ENCODE measurements around the gene TMEM240. TPM values are rescaled to one million over a fixed set of nuclear protein-coding genes. Genes with fewer than 3 reads are reported as not detected.
"Not testable (repeated sequence)": the region's sequence is repeated elsewhere in the genome, so short reads cannot be mapped to it uniquely, and the experiment has no call there.

Gene TMEM240
- total and polyA plus RNA-seq, 2 donors = 6.7 to 31.0 TPM

DNA sequence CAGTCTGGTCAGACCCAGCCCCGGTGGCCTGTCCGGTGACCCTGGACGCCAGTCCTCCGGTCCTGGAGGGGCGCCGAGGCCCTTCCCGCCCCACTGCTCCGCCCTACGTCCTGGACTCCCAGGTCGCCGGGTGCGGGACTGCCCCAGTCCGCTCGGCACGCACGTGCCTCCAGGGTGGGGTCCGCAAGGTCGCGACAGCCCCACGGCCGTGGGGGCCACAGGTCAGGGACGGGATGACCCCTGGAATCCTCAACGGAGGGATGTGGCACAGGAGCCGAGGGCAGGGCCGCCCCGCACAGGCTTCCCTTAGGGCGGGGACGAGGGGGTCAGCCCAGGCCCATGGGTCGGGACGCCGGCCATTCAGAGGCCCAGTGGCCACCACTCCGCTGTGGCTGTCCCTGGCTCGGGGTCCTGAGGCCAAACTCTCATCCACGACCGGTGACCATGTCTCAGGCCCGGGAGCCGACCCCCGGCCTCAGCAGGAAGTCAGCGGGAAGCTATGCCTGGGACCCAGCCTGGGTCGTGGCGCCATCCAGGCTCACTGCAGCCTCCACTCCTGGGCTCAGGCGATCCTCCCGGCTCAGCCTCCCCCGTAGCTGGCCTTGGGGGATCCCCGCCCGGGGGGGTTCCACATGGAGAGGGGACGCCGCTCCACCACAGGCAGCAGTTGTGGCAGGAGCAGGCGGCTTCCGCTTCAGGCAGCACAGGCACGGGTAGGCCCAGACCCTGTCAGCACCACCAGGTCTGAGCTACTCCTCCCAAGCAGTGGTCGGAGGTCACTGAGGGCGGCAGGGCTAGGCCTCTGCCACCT, 599 bp upstream of the TMEM240 start:
- H3K4me3 ChIP-seq (ENCODE audit: low read depth, low read length) = peak overlapping the region; percentile 71
- H3K27ac ChIP-seq (ENCODE audit: low read depth) = peak overlapping the region; percentile 25
- no peak for DNase-seq (ENCODE audit: extremely low spot score)
- WGBS = 52% methylated on average over 53 of the region's 53 CpGs
- no peaks in the 10 kb centered on the region for H3K4me1 ChIP-seq (ENCODE audit: insufficient read depth)
- H3K36me3 ChIP-seq (ENCODE audit: insufficient read depth) = no peaks in the 10 kb centered on the region

DNA sequence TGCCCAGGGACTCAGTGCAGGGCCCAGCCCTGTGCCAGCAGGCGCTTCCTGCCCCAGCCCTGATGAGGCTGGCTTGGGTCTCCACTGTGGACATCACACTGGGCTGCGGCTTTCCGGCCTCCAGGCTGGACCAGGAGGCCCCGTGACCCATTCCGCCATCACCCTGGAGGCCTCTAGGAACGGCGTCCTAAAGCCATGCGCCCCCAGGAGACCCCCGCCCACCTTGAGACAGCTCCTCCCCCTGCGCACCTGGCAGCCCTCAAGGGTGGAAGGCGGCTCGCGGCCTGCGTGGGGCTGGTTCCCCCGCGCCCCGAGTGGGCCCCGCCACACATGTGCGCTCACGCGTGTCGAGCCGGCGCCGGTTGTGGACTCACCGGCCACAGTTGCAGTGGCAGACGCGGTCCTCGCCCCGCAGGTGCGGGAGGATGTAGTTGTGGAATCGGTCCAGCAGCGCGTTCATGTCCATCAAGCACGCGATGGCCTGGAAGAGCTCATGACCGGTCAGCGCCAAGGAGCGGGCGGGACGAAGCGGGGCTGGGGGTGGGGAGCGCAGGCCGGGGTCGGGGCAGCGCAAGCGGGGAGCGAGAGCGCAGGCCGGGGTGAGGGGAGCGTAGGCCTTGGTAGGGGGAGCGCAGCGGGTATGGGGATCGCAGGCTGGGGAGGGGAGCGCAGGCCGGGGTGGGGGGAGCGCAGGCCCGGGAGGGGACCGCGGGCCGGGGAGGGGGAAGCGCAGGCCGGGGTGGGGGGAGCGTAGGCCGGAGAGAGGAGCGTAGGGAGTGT, 924 bp downstream of the TMEM240 start:
- H3K4me1 ChIP-seq (ENCODE audit: insufficient read depth) = no peaks in the 10 kb centered on the region
- DNase-seq (ENCODE audit: extremely low spot score) = no peak
- peak overlapping the region; percentile 71 for H3K4me3 ChIP-seq (ENCODE audit: low read depth, low read length)
- no peak overlapping the region for H3K27ac ChIP-seq (ENCODE audit: low read depth)
- no peaks in the 10 kb centered on the region for H3K36me3 ChIP-seq (ENCODE audit: insufficient read depth)
- 12% methylated on average over 66 of the region's 66 CpGs for WGBS

DNA sequence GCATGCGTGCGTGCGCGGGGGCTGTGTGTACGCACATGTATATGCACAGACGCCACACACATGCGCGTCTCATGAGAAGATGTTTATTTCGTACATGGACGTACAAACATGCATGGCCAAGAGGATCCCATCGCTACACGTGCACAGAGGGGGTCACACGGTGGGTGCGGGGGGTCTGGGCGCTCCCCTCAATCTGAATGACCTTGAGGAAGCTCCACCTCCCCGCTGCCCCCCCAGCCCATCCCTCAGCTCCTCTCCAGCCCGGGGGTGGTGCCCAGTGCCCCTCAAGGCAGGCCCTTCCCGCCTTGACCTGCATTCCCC, 1.5 kb downstream of the TMEM240 start:
- WGBS = 81% methylated on average over 18 of the region's 18 CpGs
- Histone ChIP-seq H3K4me3 (ENCODE audit: low read depth, low read length) (no peak overlapping the region), H3K27ac (ENCODE audit: low read depth) (no peak overlapping the region), H3K4me1 (ENCODE audit: insufficient read depth) (no peaks in the 10 kb centered on the region), H3K36me3 (ENCODE audit: insufficient read depth) (no peaks in the 10 kb centered on the region)
- no peak for DNase-seq (ENCODE audit: extremely low spot score)

DNA sequence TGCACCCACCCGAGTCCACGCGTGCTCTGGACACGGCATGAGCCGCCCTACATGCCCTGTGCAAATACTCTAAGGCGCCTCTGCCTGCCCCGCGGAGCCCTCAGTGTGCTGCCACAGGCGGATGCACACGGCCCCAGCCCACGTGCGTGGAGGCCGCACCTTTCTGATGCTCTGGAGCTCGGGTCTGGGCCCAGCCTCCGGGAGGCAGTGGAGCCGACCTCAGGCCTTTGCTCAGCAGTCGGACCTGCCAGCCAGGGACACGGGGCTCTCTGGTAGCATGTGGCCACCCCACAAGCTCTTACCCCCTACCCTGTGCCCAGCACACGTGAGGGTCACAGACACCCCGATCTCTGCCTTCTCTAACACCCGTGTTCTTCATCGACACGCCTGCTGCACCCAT, 2.1 kb downstream of the TMEM240 start:
- Histone ChIP-seq H3K27ac (ENCODE audit: low read depth) (no peak overlapping the region), H3K4me3 (ENCODE audit: low read depth, low read length) (no peak overlapping the region), H3K36me3 (ENCODE audit: insufficient read depth) (no peaks in the 10 kb centered on the region), H3K4me1 (ENCODE audit: insufficient read depth) (no peaks in the 10 kb centered on the region)
- no peak for DNase-seq (ENCODE audit: extremely low spot score)
- 92% methylated on average over 23 of the region's 23 CpGs for WGBS

DNA sequence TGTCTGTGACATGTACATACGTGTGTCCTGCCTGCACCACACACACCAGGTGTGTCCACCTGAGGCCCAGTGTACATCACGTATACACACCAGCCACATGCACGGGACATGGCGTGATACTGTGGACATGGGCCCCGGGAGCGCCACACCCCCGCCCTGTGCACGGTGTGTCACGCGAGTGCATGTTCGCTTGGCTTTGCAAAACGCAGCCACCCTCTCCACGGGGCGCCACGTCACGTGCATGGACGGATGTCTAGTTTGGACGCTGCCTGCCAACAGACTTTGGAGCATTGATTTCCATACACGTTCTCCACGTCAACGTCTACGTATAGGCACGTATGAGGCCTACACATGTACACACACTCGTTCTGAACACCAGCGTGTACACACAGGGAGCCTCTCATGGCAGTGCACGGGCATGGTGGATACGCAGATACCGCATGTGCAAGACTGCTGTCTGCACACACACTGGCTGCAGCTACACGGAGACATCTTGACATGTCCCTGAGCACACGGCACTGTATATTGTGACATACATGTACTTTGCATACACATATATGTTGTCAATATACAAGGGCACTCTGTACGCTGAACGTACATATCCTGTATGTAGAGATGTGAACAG, 2.7 kb downstream of the TMEM240 start:
- Histone ChIP-seq H3K27ac (ENCODE audit: low read depth) (no peak overlapping the region), H3K4me3 (ENCODE audit: low read depth, low read length) (no peak overlapping the region), H3K36me3 (ENCODE audit: insufficient read depth) (no peaks in the 10 kb centered on the region), H3K4me1 (ENCODE audit: insufficient read depth) (no peaks in the 10 kb centered on the region)
- DNase-seq (ENCODE audit: extremely low spot score) = no peak
- WGBS = 93% methylated on average over 32 of the region's 32 CpGs

DNA sequence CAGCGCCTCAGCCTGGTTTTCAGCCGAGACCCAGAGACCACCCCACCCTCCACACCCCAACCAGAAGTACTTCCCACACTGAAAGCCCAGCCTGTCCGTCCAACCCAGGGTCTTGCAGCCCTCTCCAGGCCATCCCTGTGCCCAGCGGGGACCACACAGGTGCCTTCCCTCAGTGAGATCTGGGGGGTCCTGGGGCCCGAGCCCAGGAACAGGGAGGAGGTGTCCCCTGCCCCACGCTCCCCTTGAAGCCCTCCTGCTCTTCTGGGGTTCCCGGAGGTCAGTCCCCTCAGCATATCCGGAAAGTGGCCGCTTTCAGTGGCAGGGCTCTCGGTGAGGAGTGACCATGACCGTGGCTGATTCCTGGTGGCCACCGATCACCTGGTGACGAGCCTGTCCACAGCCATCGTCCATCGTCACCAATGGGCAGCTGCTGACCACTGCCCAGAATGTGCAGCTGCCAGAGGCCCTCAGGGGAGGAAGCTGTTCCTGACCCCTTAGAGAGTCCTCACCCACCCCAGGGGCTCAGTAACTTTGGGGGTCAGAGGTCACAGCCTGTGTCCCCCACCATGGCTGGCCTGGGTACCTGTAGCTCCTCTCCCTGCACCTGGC, 3.4 kb downstream of the TMEM240 start:
- H3K4me1 ChIP-seq (ENCODE audit: insufficient read depth) = no peaks in the 10 kb centered on the region
- WGBS = 91% methylated on average over 15 of the region's 15 CpGs
- no peak for DNase-seq (ENCODE audit: extremely low spot score)
- no peak overlapping the region for H3K27ac ChIP-seq (ENCODE audit: low read depth)
- no peak overlapping the region for H3K4me3 ChIP-seq (ENCODE audit: low read depth, low read length)
- H3K36me3 ChIP-seq (ENCODE audit: insufficient read depth) = no peaks in the 10 kb centered on the region

DNA sequence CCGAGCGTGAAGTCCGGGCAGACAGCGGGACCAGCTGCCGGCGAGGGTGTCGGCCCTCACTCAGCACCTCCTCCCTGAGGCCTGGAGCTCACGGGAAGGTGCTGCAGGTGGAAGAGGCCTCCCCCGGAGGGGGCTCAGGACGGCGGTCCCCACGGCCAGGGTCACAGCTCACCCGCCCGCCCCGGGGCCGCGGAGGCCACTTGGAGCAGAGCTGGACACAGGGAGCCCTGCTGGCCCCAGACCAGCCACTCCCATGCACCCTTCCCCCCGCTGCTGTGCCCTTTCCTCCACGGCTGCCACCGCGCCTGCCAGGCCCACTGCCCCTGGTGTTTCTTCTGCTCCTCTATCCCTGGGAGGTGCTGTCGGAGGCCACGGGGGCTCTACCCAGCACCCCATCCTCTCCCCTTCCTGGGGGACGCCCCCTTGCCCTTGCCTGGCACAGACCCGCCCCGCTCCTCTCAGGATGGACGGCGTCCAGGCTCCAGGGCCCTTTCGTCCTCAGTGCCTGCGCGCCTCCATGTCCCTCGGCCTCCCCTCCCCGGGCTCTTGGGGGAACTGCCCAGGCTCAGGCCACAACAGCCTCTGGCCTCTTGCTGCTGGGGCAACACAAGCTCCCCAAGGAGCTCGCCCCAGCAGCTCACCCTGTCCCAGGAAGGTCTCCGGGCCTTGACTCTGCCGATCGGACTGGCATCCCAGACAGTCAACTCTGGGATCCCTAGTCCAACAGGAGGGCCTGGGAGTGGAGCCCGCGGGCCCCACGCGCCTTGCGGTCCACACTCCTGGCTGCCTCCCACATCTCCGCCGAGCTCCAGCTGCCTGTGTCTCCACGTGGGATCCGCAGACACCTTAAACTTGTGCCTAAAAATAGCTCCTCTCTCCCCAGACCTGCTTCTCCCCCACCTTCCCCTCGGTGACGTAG, 4.1 kb downstream of the TMEM240 start:
- Histone ChIP-seq H3K36me3 (ENCODE audit: insufficient read depth) (no peaks in the 10 kb centered on the region), H3K27ac (ENCODE audit: low read depth) (no peak overlapping the region), H3K4me3 (ENCODE audit: low read depth, low read length) (no peak overlapping the region), H3K4me1 (ENCODE audit: insufficient read depth) (no peaks in the 10 kb centered on the region)
- 86% methylated on average over 48 of the region's 48 CpGs for WGBS
- DNase-seq (ENCODE audit: extremely low spot score) = no peak

DNA sequence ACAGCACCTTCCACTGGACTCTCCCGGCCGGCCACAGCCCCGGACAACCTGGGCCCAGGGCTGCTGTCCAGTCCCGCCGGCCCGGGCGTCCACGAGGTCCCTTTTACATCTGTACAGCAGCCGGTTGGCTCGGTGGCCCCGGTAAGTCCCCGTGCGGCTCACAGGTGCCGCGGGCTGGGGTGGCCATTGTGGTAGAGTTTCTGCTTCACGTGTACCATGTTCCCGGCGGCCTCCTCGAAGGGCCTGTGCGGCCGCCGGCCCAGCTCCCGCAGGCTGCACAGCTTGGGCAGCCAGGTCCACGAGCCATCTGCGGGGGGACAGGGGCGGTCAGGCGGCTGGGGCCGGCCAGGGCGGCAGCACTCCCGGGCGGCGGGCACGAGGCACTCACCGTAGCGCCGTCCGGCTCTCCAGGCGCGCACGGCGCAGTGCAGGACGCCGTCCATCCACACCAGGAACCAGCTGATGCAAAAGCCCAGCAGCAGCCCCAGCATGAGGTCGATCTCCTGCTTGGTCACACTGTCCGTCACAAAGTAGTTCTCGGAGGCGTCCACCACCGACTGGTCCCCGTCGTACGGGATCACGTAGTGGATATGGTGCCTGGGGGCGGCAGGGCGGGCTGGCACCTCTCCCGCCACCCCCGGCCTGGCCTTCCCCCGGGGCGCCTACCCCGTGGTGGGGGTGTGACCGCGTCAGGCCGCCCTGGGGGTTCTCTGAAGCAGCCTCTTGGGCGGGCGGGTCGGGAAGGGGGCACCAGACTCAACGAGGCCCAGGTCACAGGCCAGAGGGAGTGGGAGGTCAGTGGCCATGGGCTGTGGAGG, 5.0 kb downstream of the TMEM240 start:
- 93% methylated on average over 66 of the region's 66 CpGs for WGBS
- H3K27ac ChIP-seq (ENCODE audit: low read depth) = no peak overlapping the region
- no peak overlapping the region for H3K4me3 ChIP-seq (ENCODE audit: low read depth, low read length)
- DNase-seq (ENCODE audit: extremely low spot score) = no peak
- H3K36me3 ChIP-seq (ENCODE audit: insufficient read depth) = no peaks in the 10 kb centered on the region
- H3K4me1 ChIP-seq (ENCODE audit: insufficient read depth) = no peaks in the 10 kb centered on the region

DNA sequence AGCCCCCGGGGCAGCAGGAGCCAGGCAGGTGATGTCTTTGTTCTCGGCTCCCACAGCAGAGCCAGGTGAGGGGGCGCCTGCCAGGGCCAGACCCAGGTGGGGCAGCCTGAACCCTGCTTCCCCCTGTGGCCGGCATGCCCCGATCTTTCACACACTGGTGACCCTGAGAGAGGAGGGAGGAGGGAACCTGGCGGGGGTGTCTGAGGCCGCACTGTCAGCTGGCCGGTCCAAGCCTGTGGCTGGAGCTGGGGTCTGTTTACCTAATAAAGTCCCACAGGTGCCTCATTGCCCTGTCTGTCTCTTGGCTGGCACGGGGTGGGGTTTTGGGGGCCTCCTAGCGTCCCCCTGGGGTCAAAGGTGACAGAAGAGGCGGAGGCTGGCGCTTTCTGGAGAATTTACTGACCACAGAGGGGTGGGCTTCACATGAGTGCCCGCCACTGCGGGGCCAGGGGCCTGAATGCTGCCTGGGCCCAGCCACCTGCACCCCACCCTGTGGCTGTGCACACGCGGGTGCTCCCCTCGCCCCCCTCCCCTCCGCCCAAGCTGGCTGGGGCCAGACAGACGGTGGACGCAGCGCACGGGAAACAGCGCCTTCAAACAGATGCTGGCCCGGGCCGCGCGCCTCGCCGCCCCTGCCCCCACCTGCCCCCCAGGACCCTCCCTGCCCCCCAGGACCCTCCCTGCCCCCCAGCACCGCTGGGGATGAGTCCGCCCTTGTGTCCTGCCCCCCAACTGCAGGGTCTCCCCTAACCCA, 5.8 kb downstream of the TMEM240 start:
- Histone ChIP-seq H3K4me1 (ENCODE audit: insufficient read depth) (no peaks in the 10 kb centered on the region), H3K4me3 (ENCODE audit: low read depth, low read length) (no peak overlapping the region), H3K36me3 (ENCODE audit: insufficient read depth) (no peaks in the 10 kb centered on the region), H3K27ac (ENCODE audit: low read depth) (no peak overlapping the region)
- 87% methylated on average over 31 of the region's 31 CpGs for WGBS
- no peak for DNase-seq (ENCODE audit: extremely low spot score)

DNA sequence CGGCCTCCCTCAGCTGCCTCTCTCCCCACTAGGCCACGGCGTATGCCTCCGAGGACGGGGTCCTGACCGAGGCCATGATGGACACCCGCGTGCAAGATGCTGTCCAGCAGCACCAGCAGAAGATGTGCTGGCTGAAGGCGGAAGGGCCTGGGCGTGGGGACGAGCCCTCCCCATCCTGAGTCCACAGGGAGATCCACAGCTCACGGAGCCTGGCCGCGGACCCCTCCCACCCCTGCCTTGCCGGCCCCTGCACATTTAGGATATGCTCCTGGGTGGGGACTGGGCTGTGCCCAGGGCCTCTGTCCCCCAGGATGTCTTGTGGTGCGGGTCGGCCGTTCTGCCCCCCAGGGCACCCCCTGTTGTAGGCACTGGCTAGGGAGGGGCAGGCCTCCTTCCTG, 6.5 kb downstream of the TMEM240 start:
- H3K4me1 ChIP-seq (ENCODE audit: insufficient read depth); H3K27ac ChIP-seq (ENCODE audit: low read depth); H3K36me3 ChIP-seq (ENCODE audit: insufficient read depth); H3K4me3 ChIP-seq (ENCODE audit: low read depth, low read length); DNase-seq (ENCODE audit: extremely low spot score): not testable (repeated sequence)
- 75% methylated on average over 15 of the region's 18 CpGs for WGBS

DNA sequence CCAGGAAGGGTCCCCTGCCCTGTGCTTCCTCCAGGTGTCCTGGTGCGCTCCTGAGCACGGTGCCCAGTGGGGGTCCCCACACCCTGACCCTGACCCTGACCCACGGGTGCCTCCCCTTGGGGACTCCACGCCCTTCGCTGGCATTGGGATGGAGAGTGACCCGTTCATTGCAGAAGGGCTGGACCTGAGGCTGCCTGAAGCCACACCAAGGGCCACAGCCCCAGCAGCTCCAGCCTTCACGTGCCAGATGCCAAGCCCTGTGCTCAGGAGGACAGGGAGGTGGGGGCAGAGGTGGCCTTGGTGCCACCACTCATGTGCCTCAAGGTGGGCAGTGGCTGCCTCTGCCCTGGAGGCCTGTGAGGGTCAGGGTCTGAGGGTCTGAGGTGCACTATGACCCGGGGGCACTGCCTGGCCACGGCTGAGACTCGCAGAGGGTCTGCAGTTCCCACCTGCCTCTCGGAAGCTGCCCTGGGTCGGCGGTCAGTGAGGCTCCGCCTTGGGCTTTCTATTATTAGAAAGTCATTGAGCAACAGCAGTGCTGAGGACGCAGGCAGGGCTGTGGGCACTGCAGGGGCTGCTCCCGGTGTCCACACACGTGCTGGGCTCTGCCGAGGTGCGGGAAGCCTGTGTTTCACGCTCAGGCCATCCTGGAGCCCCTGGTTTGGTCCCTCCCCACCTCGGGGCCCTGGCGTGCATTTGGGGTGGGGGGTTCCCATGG, 7.1 kb downstream of the TMEM240 start:
- not testable (repeated sequence) for H3K4me1 ChIP-seq (ENCODE audit: insufficient read depth); H3K27ac ChIP-seq (ENCODE audit: low read depth); H3K36me3 ChIP-seq (ENCODE audit: insufficient read depth); DNase-seq (ENCODE audit: extremely low spot score); H3K4me3 ChIP-seq (ENCODE audit: low read depth, low read length)
- whole genome bisulfite sequencing = 67% methylated on average over 19 of the region's 22 CpGs

Data from urinary bladder (tissue), 4 donors.